ENCODE data around the gene CES1. TPM values are rescaled to one million over a fixed set of nuclear protein-coding genes. Genes with fewer than 3 reads are reported as not detected.
"Not testable (repeated sequence)": the region's sequence is repeated elsewhere in the genome, so short reads cannot be mapped to it uniquely, and the experiment has no call there.

Gene CES1
- total RNA-seq, 2 donors from 2014 or later: 4.2 to 19.1 TPM

DNA sequence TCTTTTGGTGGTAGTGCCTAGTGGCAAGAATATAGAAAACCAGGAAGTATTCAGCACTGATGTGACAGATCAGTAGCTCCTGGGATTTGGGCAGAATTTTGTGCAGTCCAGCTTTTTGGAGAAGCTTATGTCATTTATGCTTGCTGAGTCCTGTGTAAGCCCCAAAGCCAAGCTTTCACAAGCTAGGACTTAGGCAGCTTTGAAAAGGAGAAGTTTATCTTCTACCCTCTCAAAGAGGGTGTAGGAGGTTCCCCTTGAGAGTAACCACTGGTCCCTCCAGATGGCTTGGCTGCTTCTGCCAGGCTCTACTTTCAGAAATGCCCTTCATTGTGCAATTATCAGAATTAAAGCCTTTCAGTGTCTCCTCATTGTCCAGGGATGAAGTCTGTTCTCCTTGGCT lies 78.8 kb downstream of the CES1 start:
- DNase-seq (no peak), ATAC-seq (no peak)
- H3K36me3 ChIP-seq (replicated peaks in 1 of 2; ENCODE audit: insufficient read depth in 1 of 2, low read depth in 2 of 2): no peaks in the 10 kb centered on the region
- H3K4me1 ChIP-seq: no peaks in the 10 kb centered on the region
- TF ChIP-seq CTCF (IDR thresholded peaks at IDR 0.05) (no peak), POLR2A (IDR thresholded peaks at IDR 0.05) (no peak)
- no peaks in the 10 kb centered on the region for H3K27me3 ChIP-seq
- H3K27ac ChIP-seq: no peak overlapping the region
- intact Hi-C loops (cut with DNase I): no loop called here
- H3K9me3 ChIP-seq: no peaks in the 10 kb centered on the region
- H3K4me3 ChIP-seq: no peak overlapping the region

GRCh38 chr16:55753145-55753631 lies 79.7 kb downstream of the CES1 start:
- WGBS, 2 donors: 39 to 63% methylated on average over 4 of the region's 4 CpGs
- H3K36me3 ChIP-seq (replicated peaks in 1 of 2; ENCODE audit: insufficient read depth in 1 of 2, low read depth in 2 of 2); H3K27ac ChIP-seq; ATAC-seq; DNase-seq; H3K9me3 ChIP-seq; H3K4me3 ChIP-seq; intact Hi-C loops (cut with DNase I); H3K27me3 ChIP-seq; H3K4me1 ChIP-seq: not testable (repeated sequence)

Other genes starting within 250 kb of the CES1 start
- not detected for gene SLC6A2, start 177.1 kb downstream of the CES1 start, total RNA-seq
- gene CES5A, start 42.3 kb upstream of the CES1 start, total RNA-seq: not detected